Transverse colon (tissue), 4 donors: ENCODE data around the gene BCAR3. TPM values are rescaled to one million over a fixed set of nuclear protein-coding genes. Genes with fewer than 3 reads are reported as not detected.

ENCODE experiments used
- DNase-seq: peaks from one replicate; pipeline ENCODE4 v3.0.0-alpha.2; 2019
- H3K27ac ChIP-seq, 4 donors: fragments of 200-600 bp; sonication (generic); 2 replicates each; pipeline ENCODE4 v1.5.1; 2016 to 2018; ENCODE audit warnings: inconsistent platforms in 4 of 4
- H3K27me3 ChIP-seq: fragments of 200-600 bp; sonication (generic); 2 replicates; pipeline ENCODE4 v1.5.1; 2017; ENCODE audit warnings: inconsistent platforms
- H3K36me3 ChIP-seq, 4 donors: fragments of 200-600 bp; sonication (generic); 2 replicates each; pipeline ENCODE4 v1.5.1; 2017 to 2019; ENCODE audit warnings: inconsistent platforms in 4 of 4
- H3K4me1 ChIP-seq, 4 donors: fragments of 200-600 bp; sonication (generic); 2 replicates each; pipeline ENCODE4 v1.5.1; 2017 to 2020; ENCODE audit warnings: inconsistent platforms in 4 of 4
- H3K4me3 ChIP-seq, 4 donors: fragments of 200-600 bp; sonication (generic); 1 replicate in 1 of 4; 2 replicates in 3 of 4; pipeline versions ENCODE4 v1.5.1 to v1.6.1; 2017 to 2019; ENCODE audit warnings: inconsistent platforms in 4 of 4
- H3K9me3 ChIP-seq, 2 donors: fragments of 200-600 bp; sonication (generic); 2 replicates each; pipeline ENCODE4 v1.5.1; 2017 to 2019; ENCODE audit warnings: inconsistent platforms in 2 of 2
- CTCF ChIP-seq, 5 experiments: fragments of 200-600 bp in 3 of 5; fragments of 450-650 bp in 2 of 5; sonication (generic) in 3 of 5; IDR thresholded peaks; 1 replicate in 2 of 5; 2 replicates in 3 of 5; pipeline ENCODE4 v1.5.1; 2016 to 2017; ENCODE audit warnings: antibody characterized with exemption in 5 of 5, inconsistent platforms in 3 of 5, mild to moderate bottlenecking in 2 of 5, moderate library complexity in 1 of 5
- EP300 ChIP-seq: sonication (generic); formaldehyde crosslinking; IDR thresholded peaks from one replicate; pipeline ENCODE4 v1.6.1; 2017; ENCODE audit warnings: antibody characterized with exemption, low read depth
- POLR2A ChIP-seq: fragments of 450-650 bp; IDR thresholded peaks from one replicate; pipeline ENCODE4 v1.6.1; 2016; ENCODE audit warnings: antibody characterized with exemption, mild to moderate bottlenecking, moderate library complexity
- POLR2AphosphoS5 ChIP-seq, 3 donors: sonication (generic); formaldehyde crosslinking; IDR thresholded peaks; one replicate each; pipeline ENCODE4 v1.6.1; 2016; ENCODE audit warnings: antibody characterized with exemption in 3 of 3
- WGBS, 2 donors: methylation state at CpG; one replicate each; pipeline ENCODE4 v1.1.5; 2018; ENCODE audit warnings: low coverage in 1 of 2; 5-methylcytosine and 5-hydroxymethylcytosine counted together
- in situ Hi-C, 4 donors: fragments of 200-750 bp; cut with MboI; loops; one replicate each; pipeline versions ENCODE4 v1.15.0 to v1.15.1; 2017; ENCODE audit warnings: low sequenced_read_pairs in 3 of 4, low pct_ligation_motif_present in 1 of 4, low pct_unique_long_range_greater_than_20kb in 1 of 4
- intact Hi-C: fragments of 100-400 bp; cut with DNase I; formaldehyde crosslinking; loops from one replicate; pipeline ENCODE4 v1.15.1; 2023; ENCODE audit warnings: low total_unique reads
- total RNA-seq, 4 donors: library from RNA; depleted of rRNA; stranded (reverse); fragments of >200 nt; gene quantifications; one replicate each; pipeline ENCODE4 v1.1.0, GENCODE V29; 2016

The BCAR3 gene
- total RNA-seq, 4 donors from 2014 or later, result 12.3 to 71.7 (median 40.5) TPM

- in situ Hi-C loops (no loop called here), intact Hi-C loops (no loop called here)
- Histone ChIP-seq H3K36me3 (no peaks in the 10 kb centered on the region), H3K27me3 (no peaks in the 10 kb centered on the region), H3K27ac (peak overlapping the region; percentile 67 to 74 (median 70)), H3K4me3 (no peak overlapping the region), H3K4me1 (peaks cover 23 to 62% (median 35%) of the 10 kb centered on the region in 4 donors), H3K9me3 (no peaks in the 10 kb centered on the region)
- TF ChIP-seq POLR2A (no peak), CTCF (IDR thresholded peaks at IDR 0.05) (no peak), EP300 (no peak), POLR2AphosphoS5 (IDR thresholded peaks at IDR 0.05) (no peak)
- DNase-seq, result no peak
- 60 to 63% methylated on average over 1 to 5 of the region's 5 CpGs for WGBS, 2 donors
Observed at GRCh38 chr1:93672477-93673162, 9.0 kb downstream of the BCAR3 start.

GRCh38 chr1:93672069-93672468 is 9.6 kb downstream of the BCAR3 start:
- in situ Hi-C loops, result no loop called here
- TF ChIP-seq EP300 (no peak), POLR2A (no peak), CTCF (IDR thresholded peaks at IDR 0.05) (no peak), POLR2AphosphoS5 (IDR thresholded peaks at IDR 0.05) (peak in 1 of 3 donors; percentile 13)
- peak; percentile 82 for DNase-seq
- Histone ChIP-seq H3K27me3 (no peaks in the 10 kb centered on the region), H3K4me1 (peaks cover 23 to 62% (median 35%) of the 10 kb centered on the region in 4 donors), H3K9me3 (no peaks in the 10 kb centered on the region), H3K4me3 (no peak overlapping the region), H3K27ac (peak overlapping the region; percentile 67 to 74 (median 70)), H3K36me3 (no peaks in the 10 kb centered on the region)
- intact Hi-C loops, result no loop called here
- WGBS, 2 donors, result 13% methylated on average over 1 of the region's 1 CpG; no CpG with 5 or more reads in 1 of the 2 donors

- in situ Hi-C loops (no loop called here), intact Hi-C loops (no loop called here)
- no peaks in the 10 kb centered on the region for H3K27me3 ChIP-seq
- TF ChIP-seq POLR2A (no peak), EP300 (no peak), CTCF (IDR thresholded peaks at IDR 0.05) (no peak), POLR2AphosphoS5 (IDR thresholded peaks at IDR 0.05) (no peak)
- no peak for DNase-seq
- no peak overlapping the region for H3K4me3 ChIP-seq
- WGBS, 2 donors, result 81 to 97% methylated on average over 3 to 11 of the region's 11 CpGs
- peak overlapping the region; percentile 13 to 74 (median 68) for H3K27ac ChIP-seq
- no peaks in the 10 kb centered on the region for H3K9me3 ChIP-seq
- H3K36me3 ChIP-seq, result no peaks in the 10 kb centered on the region
- peaks cover 23 to 62% (median 35%) of the 10 kb centered on the region in 4 donors for H3K4me1 ChIP-seq
Observed at GRCh38 chr1:93671099-93671621, 10.5 kb downstream of the BCAR3 start.

- 75% methylated on average over 1 of the region's 1 CpG; no CpG with 5 or more reads in 1 of the 2 donors for WGBS, 2 donors
- H3K27ac ChIP-seq, result peak overlapping the region in 3 of 4 donors; percentile 8 to 67 (median 29)
- intact Hi-C loops, result no loop called here
Observed at GRCh38 chr1:93670141-93670540, 11.5 kb downstream of the BCAR3 start.

More at GRCh38 chr1:93670141-93670540, 11.5 kb downstream of the BCAR3 start:
- Histone ChIP-seq H3K27me3 (no peaks in the 10 kb centered on the region), H3K9me3 (no peaks in the 10 kb centered on the region), H3K4me1 (peaks cover 23 to 62% (median 35%) of the 10 kb centered on the region in 4 donors), H3K36me3 (no peaks in the 10 kb centered on the region), H3K4me3 (no peak overlapping the region)
- in situ Hi-C loops, result no loop called here
- TF ChIP-seq EP300 (no peak), POLR2A (no peak), POLR2AphosphoS5 (IDR thresholded peaks at IDR 0.05) (no peak), CTCF (IDR thresholded peaks at IDR 0.05) (no peak)
- no peak for DNase-seq
